IPS-11a (cell line): ENCODE results near the gene SLC4A3.
A peak's percentile ranks its signal among the peaks of the same experiment; 100 is the strongest.

Experiments used
- H3K4me3 ChIP-seq: one replicate; pipeline ENCODE4 v1.5.1; 2013; ENCODE audit warnings: low read depth, low read length, control low read depth

Gene SLC4A3, protein sequence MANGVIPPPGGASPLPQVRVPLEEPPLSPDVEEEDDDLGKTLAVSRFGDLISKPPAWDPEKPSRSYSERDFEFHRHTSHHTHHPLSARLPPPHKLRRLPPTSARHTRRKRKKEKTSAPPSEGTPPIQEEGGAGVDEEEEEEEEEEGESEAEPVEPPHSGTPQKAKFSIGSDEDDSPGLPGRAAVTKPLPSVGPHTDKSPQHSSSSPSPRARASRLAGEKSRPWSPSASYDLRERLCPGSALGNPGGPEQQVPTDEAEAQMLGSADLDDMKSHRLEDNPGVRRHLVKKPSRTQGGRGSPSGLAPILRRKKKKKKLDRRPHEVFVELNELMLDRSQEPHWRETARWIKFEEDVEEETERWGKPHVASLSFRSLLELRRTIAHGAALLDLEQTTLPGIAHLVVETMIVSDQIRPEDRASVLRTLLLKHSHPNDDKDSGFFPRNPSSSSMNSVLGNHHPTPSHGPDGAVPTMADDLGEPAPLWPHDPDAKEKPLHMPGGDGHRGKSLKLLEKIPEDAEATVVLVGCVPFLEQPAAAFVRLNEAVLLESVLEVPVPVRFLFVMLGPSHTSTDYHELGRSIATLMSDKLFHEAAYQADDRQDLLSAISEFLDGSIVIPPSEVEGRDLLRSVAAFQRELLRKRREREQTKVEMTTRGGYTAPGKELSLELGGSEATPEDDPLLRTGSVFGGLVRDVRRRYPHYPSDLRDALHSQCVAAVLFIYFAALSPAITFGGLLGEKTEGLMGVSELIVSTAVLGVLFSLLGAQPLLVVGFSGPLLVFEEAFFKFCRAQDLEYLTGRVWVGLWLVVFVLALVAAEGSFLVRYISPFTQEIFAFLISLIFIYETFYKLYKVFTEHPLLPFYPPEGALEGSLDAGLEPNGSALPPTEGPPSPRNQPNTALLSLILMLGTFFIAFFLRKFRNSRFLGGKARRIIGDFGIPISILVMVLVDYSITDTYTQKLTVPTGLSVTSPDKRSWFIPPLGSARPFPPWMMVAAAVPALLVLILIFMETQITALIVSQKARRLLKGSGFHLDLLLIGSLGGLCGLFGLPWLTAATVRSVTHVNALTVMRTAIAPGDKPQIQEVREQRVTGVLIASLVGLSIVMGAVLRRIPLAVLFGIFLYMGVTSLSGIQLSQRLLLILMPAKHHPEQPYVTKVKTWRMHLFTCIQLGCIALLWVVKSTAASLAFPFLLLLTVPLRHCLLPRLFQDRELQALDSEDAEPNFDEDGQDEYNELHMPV

GRCh38 chr2:219627103-219628100 lies at the start of gene SLC4A3:
Gene SLC4A3, plus strand, starts transcription at chr2:219627630. Its CDS starts 363 bp downstream, at chr2:219627993.
- peak within 1 kb of the TSS; percentile 35 for H3K4me3 ChIP-seq

DNA sequence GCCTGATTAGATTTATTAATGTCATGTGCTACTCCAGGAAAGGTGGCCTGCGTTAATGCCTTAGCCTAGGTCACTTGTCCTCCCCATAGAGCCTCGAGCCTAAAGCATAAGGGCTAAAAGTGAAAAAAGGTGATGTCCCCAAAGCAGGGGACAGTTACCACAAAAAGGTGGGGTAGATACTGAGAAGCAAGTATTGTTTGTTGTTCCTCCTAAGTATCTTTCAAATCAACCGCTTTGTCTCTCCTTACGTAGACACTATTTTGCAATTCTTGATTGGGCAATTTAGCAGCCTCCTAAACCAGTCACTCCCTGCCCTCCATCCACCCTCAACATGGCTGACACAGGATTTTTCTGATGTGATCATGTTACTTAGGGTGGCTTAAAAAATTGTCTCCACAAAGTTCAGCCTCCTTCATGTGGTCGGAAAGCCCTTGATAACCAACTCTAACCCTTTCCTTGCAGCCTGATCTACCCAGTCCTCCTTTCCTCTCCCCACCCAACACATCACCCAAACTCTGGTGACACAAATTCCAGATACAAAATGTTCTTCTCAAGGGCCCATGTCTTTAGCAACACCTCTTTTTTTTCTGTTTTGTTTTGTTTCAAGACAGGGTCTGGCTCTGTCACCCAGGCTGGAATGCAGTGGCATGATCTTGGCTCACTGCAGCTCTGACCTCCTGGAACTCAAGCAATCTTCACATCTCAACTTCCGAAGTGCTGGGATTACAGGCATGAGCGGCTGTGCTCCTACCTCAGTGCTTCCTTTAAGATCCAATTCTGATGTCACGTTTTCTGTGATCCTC lies 48.4 kb upstream of the SLC4A3 start:
- H3K4me3 ChIP-seq = no peak overlapping the region

DNA sequence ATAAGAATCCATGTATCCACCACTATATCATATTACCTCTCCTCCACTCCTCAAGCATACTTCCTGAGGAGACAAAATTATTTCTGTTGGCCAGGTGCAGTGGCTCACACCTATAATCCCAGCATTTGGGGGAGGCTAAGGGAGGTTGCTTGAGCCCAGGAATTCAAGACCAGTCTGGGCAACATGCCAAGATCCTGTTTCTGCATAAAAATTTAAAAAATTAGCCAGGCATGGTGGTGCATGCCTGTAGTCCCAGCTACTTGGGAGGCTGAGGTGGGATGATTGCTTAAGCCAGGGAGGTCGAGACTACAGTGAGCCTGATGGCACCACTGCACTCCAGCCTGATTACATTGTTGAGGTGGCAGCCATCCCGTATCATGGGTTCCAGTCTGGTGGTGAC lies 46.1 kb upstream of the SLC4A3 start:
- no peak overlapping the region for H3K4me3 ChIP-seq

DNA sequence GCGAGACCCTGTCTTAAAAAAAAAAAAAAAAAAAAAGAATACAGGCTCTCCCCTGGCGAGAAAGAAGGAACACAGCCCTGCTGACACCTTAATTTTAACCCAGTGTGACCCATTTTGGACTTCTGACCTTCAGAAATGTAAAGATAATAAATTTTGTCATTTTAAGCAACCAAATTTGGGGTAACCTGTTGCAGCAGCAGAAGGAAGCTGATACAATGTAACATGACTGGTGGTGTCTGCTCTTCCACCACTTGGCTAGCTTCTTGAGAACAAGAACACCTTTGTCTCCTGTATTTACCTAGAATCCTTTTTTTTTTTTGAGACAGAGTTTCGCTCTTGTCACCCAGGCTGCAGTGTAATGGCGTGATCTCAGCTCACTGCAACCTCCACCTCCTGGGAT lies 36.3 kb upstream of the SLC4A3 start:
- H3K4me3 ChIP-seq = no peak overlapping the region

GRCh38 chr2:219592736-219593135 lies 34.7 kb upstream of the SLC4A3 start:
- no peak overlapping the region for H3K4me3 ChIP-seq

GRCh38 chr2:219593154-219593553 lies 34.3 kb upstream of the SLC4A3 start:
- H3K4me3 ChIP-seq = no peak overlapping the region

DNA sequence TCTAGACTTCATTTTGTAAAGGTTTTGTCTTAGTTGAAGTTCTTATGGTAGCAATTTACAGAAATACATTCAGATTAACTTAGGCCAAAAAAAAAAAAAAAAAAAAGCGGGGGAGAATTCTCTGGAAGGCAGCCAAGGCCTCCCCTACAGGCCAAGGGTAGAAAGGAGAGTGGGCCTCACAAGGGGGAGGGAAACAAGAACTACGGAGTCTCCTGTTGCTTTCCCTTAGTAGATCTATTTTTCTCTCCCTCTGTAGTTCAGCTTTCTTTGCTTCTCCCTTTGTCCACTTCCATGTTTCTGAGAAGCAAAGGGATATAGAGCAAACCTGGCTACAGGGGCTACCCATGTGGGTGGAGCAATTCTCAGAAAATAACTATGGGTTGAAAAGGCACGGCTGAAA lies 32.2 kb upstream of the SLC4A3 start:
- H3K4me3 ChIP-seq = no peak overlapping the region

DNA sequence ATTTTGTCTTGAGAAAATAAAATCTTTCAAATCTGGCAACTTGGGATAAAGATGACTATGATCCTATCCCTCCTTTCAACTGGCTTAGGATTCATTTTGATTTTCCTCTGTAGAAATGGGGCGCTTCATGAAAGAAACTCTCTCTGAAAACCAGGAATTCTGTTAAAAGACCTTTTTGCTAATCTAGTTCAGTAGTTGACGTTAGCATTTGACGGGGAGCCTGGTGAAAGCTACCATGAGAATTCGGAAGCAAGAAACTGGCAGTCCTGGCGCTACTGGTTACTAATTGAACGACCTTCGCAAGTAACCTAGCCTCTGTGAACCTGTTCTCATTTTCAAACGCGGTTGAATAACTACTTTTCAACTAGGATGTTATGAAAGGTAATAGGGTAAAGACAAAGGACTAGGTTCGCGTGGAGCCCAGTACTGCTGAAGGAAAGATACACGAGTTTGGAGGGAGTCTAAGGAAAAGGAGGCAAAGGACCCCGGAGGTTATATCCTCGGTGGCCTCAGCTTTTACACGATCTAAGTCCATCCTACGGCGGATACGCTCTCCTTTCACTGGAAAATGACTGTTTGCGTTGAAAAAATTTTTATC lies 30.4 kb upstream of the SLC4A3 start:
- H3K4me3 ChIP-seq = peak overlapping the region; percentile 86

- H3K4me3 ChIP-seq = peak within 1 kb of the TSS; percentile 86
Measured at GRCh38 chr2:219597552-219598307, 29.7 kb upstream of the SLC4A3 start, which contains the start of gene STK11IP. Gene STK11IP, plus strand, starts transcription at chr2:219597857. Its CDS starts 263 bp downstream, at chr2:219598120.

- peak overlapping the region; percentile 86 for H3K4me3 ChIP-seq
Measured at GRCh38 chr2:219598308-219599078, 28.9 kb upstream of the SLC4A3 start.

DNA sequence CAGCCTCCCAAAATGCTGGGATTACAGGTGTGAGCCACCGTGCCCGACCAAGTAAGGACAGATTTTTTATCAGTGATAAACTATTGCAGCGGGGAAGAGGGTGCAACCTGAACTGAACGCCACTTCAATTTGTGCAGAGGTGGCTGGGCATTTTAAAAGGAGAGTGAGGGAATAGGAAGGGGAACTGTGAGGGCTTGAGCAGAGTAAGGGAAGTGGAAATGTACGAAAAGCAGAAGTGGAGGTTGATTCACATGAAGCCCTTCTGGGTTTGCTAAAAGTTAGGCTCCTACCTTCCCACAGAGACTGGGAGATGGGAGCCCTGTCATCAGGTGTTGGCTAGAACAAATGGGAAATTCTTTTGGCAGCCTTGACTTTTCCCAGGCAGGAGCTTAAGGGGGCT lies 23.7 kb upstream of the SLC4A3 start:
- H3K4me3 ChIP-seq = no peak overlapping the region

DNA sequence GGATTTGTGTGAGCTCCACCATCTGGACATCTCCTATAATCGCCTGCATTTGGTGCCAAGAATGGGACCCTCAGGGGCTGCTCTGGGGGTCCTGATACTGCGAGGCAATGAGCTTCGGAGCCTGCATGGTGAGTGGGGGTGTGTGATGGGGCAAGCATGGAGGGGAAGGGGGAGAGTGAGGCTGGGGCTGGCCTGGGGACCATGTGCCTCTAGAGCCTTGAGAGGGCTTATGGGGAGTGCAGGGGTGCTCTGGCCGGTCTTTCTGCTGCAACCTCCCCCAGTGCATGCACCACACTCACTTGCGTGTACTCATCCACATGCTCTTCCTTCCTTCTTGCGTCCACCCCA lies 21.8 kb upstream of the SLC4A3 start:
- no peak overlapping the region for H3K4me3 ChIP-seq

DNA sequence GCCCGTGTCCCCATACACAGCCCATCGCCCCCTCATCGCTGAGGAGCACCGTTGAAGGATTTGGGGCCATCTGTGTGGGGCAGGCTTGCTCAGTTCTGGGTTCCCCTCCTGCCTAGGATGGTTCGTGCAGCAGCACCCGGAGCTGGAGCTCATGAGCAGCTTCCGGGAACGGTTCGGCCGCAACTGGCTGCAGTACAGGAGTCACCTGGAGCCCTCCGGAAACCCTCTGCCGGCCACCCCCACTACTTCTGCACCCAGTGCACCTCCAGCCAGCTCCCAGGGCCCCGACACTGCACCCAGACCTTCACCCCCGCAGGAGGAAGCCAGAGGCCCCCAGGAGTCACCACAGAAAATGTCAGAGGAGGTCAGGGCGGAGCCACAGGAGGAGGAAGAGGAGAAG lies 19.5 kb upstream of the SLC4A3 start:
- H3K4me3 ChIP-seq = no peak overlapping the region

DNA sequence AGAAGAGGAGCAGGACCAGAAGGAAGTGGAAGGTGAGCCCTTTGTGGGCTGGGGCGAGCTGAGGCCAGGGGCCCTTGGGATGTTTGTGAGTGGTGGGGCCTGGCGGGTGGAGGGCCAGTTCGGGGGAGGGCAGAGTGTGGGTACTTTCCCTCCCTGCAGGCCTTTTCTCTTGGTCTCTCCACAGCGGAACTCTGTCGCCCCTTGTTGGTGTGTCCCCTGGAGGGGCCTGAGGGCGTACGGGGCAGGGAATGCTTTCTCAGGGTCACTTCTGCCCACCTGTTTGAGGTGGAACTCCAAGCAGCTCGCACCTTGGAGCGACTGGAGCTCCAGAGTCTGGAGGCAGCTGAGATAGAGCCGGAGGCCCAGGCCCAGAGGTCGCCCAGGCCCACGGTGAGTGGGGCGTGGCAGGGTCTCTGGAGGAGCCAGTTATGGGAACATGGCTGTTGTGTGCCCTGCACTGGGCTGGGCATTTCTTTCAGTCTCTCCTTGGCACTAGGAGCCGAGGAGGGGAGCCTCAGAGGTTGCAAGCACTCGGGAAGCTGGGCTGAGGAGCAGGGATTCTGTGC lies 18.9 kb upstream of the SLC4A3 start:
- no peak overlapping the region for H3K4me3 ChIP-seq

GRCh38 chr2:219609149-219609750 lies 18.2 kb upstream of the SLC4A3 start:
- H3K4me3 ChIP-seq = no peak overlapping the region

DNA sequence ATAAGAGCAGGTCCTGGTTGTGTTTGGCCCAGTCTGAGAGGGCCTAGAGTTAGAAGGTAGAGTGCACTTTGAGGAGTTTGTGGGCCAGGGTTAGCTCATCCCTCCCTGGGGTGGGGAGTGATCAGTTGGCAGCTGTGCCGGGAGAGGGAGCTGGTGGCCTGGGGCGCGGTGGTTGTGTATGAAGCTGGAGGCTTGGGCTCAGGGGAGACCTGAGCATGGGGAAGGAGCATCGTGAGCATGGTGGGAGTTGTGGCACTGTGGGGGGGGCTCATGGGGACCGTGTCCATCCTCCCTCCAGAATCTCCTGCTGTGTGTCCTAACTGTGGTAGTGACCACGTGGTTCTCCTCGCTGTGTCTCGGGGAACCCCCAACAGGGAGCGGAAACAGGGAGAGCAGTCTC lies 16.1 kb upstream of the SLC4A3 start:
- no peak overlapping the region for H3K4me3 ChIP-seq
